Measurements from ENCODE around the gene MRLN. TPM values are rescaled to one million over a fixed set of nuclear protein-coding genes. Genes with fewer than 3 reads are reported as not detected.
"Not testable (repeated sequence)": the region's sequence is repeated elsewhere in the genome, so short reads cannot be mapped to it uniquely, and the experiment has no call there.

Gene MRLN
- total RNA-seq, 4 donors from 2014 or later: not detected

- TF ChIP-seq, protein P1, sequence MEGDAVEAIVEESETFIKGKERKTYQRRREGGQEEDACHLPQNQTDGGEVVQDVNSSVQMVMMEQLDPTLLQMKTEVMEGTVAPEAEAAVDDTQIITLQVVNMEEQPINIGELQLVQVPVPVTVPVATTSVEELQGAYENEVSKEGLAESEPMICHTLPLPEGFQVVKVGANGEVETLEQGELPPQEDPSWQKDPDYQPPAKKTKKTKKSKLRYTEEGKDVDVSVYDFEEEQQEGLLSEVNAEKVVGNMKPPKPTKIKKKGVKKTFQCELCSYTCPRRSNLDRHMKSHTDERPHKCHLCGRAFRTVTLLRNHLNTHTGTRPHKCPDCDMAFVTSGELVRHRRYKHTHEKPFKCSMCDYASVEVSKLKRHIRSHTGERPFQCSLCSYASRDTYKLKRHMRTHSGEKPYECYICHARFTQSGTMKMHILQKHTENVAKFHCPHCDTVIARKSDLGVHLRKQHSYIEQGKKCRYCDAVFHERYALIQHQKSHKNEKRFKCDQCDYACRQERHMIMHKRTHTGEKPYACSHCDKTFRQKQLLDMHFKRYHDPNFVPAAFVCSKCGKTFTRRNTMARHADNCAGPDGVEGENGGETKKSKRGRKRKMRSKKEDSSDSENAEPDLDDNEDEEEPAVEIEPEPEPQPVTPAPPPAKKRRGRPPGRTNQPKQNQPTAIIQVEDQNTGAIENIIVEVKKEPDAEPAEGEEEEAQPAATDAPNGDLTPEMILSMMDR (IDR thresholded peaks at IDR 0.05): no peak
- DNase-seq (ENCODE audit: low spot score): no peak
- ATAC-seq (ENCODE audit: low FRiP score): no peak
Measured at GRCh38 chr10:59741583-59741982, 11.7 kb downstream of the MRLN start.

DNA sequence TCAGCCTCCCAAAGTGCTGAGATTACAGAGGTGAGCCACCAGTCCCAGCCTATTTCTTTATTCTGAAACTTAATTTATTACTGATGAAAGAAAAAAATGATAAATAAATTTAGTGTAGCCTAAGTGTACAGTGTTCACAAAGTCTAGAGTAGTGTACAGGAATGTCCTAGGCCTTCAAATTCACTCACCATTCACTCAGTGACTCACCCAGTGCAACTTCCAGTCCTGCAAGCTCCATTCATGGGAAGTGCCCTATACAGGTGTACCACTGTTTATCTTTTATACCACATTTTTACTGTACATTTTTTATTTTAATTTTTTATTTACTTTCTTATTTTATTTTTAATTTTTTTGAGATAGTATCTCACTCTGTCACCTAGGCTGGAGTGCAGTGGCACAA, 12.2 kb downstream of the MRLN start:
- TF ChIP-seq, protein P1 (IDR thresholded peaks at IDR 0.05): no peak
- DNase-seq (ENCODE audit: low spot score) (no peak), ATAC-seq (ENCODE audit: low FRiP score) (no peak)

DNA sequence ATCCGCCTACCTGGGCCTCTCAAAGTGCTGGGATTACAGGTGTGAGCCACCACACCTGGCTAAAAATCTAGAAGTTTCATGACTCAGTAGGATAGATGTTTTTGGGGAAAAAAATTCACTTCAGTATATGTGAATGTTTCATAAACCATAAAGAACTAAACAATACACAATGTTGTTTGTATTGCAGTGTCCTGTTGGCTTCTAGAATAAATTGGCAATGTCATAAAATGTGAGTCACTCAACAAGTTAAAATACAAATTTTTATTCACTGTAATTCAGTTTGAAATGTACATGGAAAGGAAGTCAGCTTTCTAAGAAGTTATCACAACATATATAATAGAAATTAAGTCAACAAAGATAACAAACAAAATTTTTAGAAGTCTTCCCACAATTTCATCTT, 16.5 kb downstream of the MRLN start:
- TF ChIP-seq, protein P1 (IDR thresholded peaks at IDR 0.05): no peak
- ATAC-seq (ENCODE audit: low FRiP score): no peak
- DNase-seq (ENCODE audit: low spot score): no peak

- DNase-seq (ENCODE audit: low spot score) (no peak), ATAC-seq (ENCODE audit: low FRiP score) (no peak)
- TF ChIP-seq, protein P1 (IDR thresholded peaks at IDR 0.05): no peak
Measured at GRCh38 chr10:59735296-59735695, 18.0 kb downstream of the MRLN start.

DNA sequence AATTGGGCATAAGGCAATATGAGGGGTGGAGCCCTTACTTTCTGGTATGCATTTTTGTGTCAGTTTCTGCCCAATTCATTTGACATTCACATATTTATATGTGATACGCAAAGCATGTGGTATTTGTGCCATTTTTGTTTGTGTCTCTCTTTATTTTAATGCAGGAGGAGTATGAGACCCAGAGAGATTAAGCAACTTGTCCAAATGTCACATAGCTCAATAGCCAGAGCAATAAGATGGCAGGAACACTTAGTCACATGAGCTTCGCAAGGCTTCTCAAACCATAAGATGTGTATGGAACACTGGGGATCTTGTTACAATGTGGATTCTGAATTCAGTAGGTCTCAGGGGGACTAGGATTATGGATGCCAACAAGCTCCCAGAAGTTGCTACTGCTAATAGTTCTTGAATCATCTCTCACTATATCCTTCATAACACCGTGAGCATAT, 19.2 kb downstream of the MRLN start:
- ATAC-seq (ENCODE audit: low FRiP score) (no peak), DNase-seq (ENCODE audit: low spot score) (no peak)
- TF ChIP-seq, protein P1 (IDR thresholded peaks at IDR 0.05): no peak

- not testable (repeated sequence) for DNase-seq (ENCODE audit: low spot score); ATAC-seq (ENCODE audit: low FRiP score)
Measured at GRCh38 chr10:59733321-59734013, 19.8 kb downstream of the MRLN start.

DNA sequence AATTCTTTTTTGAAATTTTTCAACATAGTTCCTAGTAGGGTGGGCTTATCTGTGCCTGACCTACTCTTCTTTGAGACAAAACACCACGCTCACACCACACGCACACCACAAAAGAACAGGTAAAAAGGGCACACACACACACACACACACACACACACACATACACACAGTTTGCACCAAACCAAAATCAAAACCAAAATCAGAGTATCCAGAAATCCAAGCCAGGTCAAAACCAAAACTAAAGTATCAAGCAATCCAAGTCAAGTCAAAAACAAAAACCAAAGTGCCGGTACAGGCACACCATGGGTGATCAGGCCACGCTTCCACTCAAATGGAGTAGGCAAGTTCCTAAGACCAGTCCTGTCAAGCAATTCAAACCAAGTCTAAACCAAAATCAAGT, 20.4 kb downstream of the MRLN start:
- not testable (repeated sequence) for DNase-seq (ENCODE audit: low spot score); ATAC-seq (ENCODE audit: low FRiP score)

- ATAC-seq (ENCODE audit: low FRiP score); DNase-seq (ENCODE audit: low spot score): not testable (repeated sequence)
Measured at GRCh38 chr10:59729167-59729566, 24.1 kb downstream of the MRLN start.

Measured in omental fat pad (tissue), 4 donors.